ENCODE data around the gene F2. TPM values are rescaled to one million over a fixed set of nuclear protein-coding genes. Genes with fewer than 3 reads are reported as not detected.
"Not testable (repeated sequence)": the region's sequence is repeated elsewhere in the genome, so short reads cannot be mapped to it uniquely, and the experiment has no call there.

F2 gene
- total RNA-seq, 1 experiment from 2014 or later = not detected

- not testable (repeated sequence) for DNase-seq (ENCODE audit: low read depth in 1 of 2, low spot score in 2 of 2); H3K27me3 ChIP-seq (replicated peaks); H3K36me3 ChIP-seq; H3K4me3 ChIP-seq; H3K27ac ChIP-seq; H3K9me3 ChIP-seq (replicated peaks)
- peaks cover 19% of the 10 kb centered on the region for H3K4me1 ChIP-seq (replicated peaks)
Observed at GRCh38 chr11:46717825-46718154, 1.2 kb upstream of the F2 start.

GRCh38 chr11:46718155-46719019, 626 bp upstream of the F2 start:
- Histone ChIP-seq H3K27me3 (replicated peaks) (no peaks in the 10 kb centered on the region), H3K27ac (no peak overlapping the region), H3K9me3 (replicated peaks) (no peaks in the 10 kb centered on the region), H3K36me3 (no peaks in the 10 kb centered on the region), H3K4me1 (replicated peaks) (peaks cover 19% of the 10 kb centered on the region), H3K4me3 (no peak overlapping the region)
- DNase-seq (ENCODE audit: low read depth in 1 of 2, low spot score in 2 of 2) = peak in 1 of 2 experiments; percentile 18

GRCh38 chr11:46719543-46720218, 668 bp downstream of the F2 start:
- DNase-seq (ENCODE audit: low read depth in 1 of 2, low spot score in 2 of 2) = no peak
- no peaks in the 10 kb centered on the region for H3K36me3 ChIP-seq
- H3K27me3 ChIP-seq (replicated peaks) = no peaks in the 10 kb centered on the region
- H3K9me3 ChIP-seq (replicated peaks) = no peaks in the 10 kb centered on the region
- H3K27ac ChIP-seq = no peak overlapping the region
- H3K4me1 ChIP-seq (replicated peaks) = peaks cover 10% of the 10 kb centered on the region
- no peak overlapping the region for H3K4me3 ChIP-seq

- H3K36me3 ChIP-seq = no peaks in the 10 kb centered on the region
- H3K4me3 ChIP-seq = no peak overlapping the region
- H3K9me3 ChIP-seq (replicated peaks) = no peaks in the 10 kb centered on the region
- H3K4me1 ChIP-seq (replicated peaks) = peaks cover 6% of the 10 kb centered on the region
- no peaks in the 10 kb centered on the region for H3K27me3 ChIP-seq (replicated peaks)
- H3K27ac ChIP-seq = no peak overlapping the region
- DNase-seq (ENCODE audit: low read depth in 1 of 2, low spot score in 2 of 2) = no peak
Observed at GRCh38 chr11:46721286-46721685, 2.3 kb downstream of the F2 start.

DNA sequence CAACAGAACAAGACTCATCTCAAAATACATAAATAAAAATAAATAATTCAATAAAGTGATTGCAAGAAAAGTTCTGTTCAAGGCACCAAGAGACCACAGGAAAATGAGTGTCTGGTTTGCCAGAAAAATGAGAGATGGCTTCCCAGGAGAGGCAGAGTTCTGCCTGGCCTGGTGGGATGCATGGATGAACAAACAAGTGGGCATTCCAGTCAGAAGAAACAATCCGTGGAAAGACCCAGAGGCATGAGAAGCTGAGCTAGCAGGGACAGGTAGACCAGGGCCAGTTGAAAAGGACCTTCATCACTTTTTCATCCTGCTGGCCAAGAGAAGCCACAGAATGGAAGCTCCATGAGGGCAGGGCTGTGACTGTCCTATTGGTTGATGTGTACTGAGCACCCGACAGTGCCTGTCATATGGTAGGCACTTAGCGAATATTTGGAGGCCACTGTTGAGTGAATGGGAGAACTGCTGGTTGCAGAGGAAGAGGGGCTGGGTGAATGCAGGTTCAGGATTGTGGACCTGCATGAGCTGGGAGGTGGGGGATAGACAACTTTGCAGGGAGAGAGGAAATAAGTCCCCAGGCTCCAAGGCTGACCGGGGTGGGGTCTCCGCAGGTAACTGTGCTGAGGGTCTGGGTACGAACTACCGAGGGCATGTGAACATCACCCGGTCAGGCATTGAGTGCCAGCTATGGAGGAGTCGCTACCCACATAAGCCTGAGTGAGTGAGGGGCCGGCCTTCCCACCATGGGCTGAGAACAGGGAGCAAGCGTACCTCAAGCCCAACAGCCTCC, 3.7 kb downstream of the F2 start:
- H3K4me3 ChIP-seq = no peak overlapping the region
- H3K27ac ChIP-seq = no peak overlapping the region
- DNase-seq (ENCODE audit: low read depth in 1 of 2, low spot score in 2 of 2) = no peak
- peaks cover 6% of the 10 kb centered on the region for H3K4me1 ChIP-seq (replicated peaks)
- H3K27me3 ChIP-seq (replicated peaks) = no peaks in the 10 kb centered on the region
- no peaks in the 10 kb centered on the region for H3K36me3 ChIP-seq
- H3K9me3 ChIP-seq (replicated peaks) = no peaks in the 10 kb centered on the region

DNA sequence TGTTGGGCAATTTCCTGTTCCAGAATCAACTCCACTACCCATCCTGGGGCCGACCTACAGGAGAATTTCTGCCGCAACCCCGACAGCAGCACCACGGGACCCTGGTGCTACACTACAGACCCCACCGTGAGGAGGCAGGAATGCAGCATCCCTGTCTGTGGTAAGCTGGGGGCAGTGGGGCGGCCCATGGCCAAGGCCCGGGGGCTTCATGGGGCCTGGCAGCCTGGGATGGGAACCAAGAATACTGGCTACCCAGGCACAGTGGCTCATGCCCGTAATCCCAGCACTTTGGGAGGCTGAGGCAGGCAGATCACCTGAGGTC, 4.3 kb downstream of the F2 start:
- peaks cover 2% of the 10 kb centered on the region for H3K4me1 ChIP-seq (replicated peaks)
- H3K9me3 ChIP-seq (replicated peaks) = no peaks in the 10 kb centered on the region
- no peak overlapping the region for H3K4me3 ChIP-seq
- DNase-seq (ENCODE audit: low read depth in 1 of 2, low spot score in 2 of 2) = no peak
- H3K36me3 ChIP-seq = no peaks in the 10 kb centered on the region
- H3K27me3 ChIP-seq (replicated peaks) = no peaks in the 10 kb centered on the region
- H3K27ac ChIP-seq = no peak overlapping the region

- DNase-seq (ENCODE audit: low read depth in 1 of 2, low spot score in 2 of 2) = no peak
Observed at GRCh38 chr11:46724088-46724487, 5.1 kb downstream of the F2 start.

GRCh38 chr11:46725338-46726205, 6.6 kb downstream of the F2 start:
- Histone ChIP-seq H3K9me3 (replicated peaks) (no peaks in the 10 kb centered on the region), H3K4me1 (replicated peaks) (no peaks in the 10 kb centered on the region), H3K27me3 (replicated peaks) (no peaks in the 10 kb centered on the region), H3K4me3 (no peak overlapping the region), H3K27ac (no peak overlapping the region), H3K36me3 (no peaks in the 10 kb centered on the region)
- no peak for DNase-seq (ENCODE audit: low read depth in 1 of 2, low spot score in 2 of 2)

More at GRCh38 chr11:46724088-46724487, 5.1 kb downstream of the F2 start:
- no peak overlapping the region for H3K27ac ChIP-seq
- no peaks in the 10 kb centered on the region for H3K36me3 ChIP-seq
- H3K4me1 ChIP-seq (replicated peaks) = no peaks in the 10 kb centered on the region
- H3K4me3 ChIP-seq = no peak overlapping the region
- H3K9me3 ChIP-seq (replicated peaks) = no peaks in the 10 kb centered on the region
- H3K27me3 ChIP-seq (replicated peaks) = no peaks in the 10 kb centered on the region

- no peak for DNase-seq (ENCODE audit: low read depth in 1 of 2, low spot score in 2 of 2)
- Histone ChIP-seq H3K36me3 (no peaks in the 10 kb centered on the region), H3K9me3 (replicated peaks) (no peaks in the 10 kb centered on the region), H3K27me3 (replicated peaks) (no peaks in the 10 kb centered on the region), H3K4me3 (no peak overlapping the region), H3K27ac (no peak overlapping the region), H3K4me1 (replicated peaks) (no peaks in the 10 kb centered on the region)
Observed at GRCh38 chr11:46726206-46726862, 7.3 kb downstream of the F2 start.

DNA sequence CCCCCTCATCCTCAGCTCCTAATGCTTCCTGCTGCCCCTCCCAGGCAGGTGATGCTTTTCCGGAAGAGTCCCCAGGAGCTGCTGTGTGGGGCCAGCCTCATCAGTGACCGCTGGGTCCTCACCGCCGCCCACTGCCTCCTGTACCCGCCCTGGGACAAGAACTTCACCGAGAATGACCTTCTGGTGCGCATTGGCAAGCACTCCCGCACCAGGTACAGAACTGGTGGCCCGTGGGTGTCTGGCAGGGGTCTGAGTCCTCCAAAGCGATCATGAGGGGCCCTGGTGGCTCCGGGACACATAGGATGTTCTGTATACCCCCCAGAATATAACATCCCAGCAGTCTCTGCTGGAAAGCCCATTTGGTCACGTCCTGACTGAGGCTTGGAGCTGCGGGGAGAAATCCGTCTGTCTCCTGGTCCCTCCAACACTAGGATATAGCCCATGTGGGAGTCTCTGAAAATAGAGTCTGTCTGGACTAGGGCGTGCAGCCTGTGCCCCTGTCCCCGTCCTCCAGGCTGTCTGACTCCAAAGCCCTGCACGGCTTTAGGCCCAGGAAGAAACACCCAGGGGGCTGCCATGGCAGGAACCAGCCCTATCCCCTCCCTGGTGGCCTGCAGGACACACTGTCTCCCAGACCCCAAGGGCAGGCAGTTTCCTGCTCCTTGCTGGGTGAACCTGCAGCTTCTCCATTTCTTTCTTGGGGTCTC, 9.1 kb downstream of the F2 start:
- no peaks in the 10 kb centered on the region for H3K36me3 ChIP-seq
- no peaks in the 10 kb centered on the region for H3K9me3 ChIP-seq (replicated peaks)
- no peaks in the 10 kb centered on the region for H3K27me3 ChIP-seq (replicated peaks)
- no peak for DNase-seq (ENCODE audit: low read depth in 1 of 2, low spot score in 2 of 2)
- no peaks in the 10 kb centered on the region for H3K4me1 ChIP-seq (replicated peaks)
- H3K27ac ChIP-seq = no peak overlapping the region
- H3K4me3 ChIP-seq = no peak overlapping the region

- Histone ChIP-seq H3K4me3 (no peak overlapping the region), H3K27me3 (replicated peaks) (no peaks in the 10 kb centered on the region), H3K9me3 (replicated peaks) (no peaks in the 10 kb centered on the region), H3K27ac (no peak overlapping the region), H3K4me1 (replicated peaks) (no peaks in the 10 kb centered on the region), H3K36me3 (no peaks in the 10 kb centered on the region)
- DNase-seq (ENCODE audit: low read depth in 1 of 2, low spot score in 2 of 2) = no peak
Observed at GRCh38 chr11:46728659-46729040, 9.6 kb downstream of the F2 start.

DNA sequence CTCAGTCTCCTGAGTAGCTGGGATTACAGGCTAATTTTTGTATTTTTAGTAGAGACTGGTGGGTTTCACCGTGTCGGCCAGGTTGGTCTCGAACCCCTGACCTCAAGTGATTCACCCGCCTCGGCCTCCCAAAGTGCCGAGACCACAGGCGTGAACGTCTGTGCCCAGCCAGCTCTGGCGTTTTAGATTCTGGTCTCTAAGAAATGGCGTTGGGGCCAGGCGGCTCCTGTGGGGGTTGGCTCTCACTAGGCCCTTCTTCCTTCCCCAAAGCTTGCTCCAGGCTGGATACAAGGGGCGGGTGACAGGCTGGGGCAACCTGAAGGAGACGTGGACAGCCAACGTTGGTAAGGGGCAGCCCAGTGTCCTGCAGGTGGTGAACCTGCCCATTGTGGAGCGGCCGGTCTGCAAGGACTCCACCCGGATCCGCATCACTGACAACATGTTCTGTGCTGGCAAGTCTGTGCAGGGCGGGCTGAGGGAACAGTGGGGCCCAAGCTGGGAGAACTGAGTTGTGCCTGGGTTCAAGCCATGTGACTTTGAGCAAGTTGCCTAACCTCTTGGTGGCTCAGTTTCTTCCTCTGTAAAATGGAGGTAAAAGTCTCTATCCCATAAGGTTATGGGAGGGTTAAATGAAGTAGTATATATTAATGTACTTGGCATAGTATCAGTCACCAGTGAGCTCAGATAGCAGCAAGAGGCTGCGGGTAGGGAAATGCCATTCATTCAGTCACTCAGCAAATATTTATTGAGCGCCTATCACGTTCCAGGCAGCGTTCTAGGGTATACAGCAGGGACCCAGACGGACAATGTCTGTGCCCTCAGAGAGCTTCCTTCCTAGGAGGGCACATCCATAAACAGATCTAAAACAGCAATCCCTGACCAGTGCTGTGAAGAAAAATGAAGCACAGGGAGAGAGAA, 10.4 kb downstream of the F2 start:
- Histone ChIP-seq H3K27me3 (replicated peaks) (no peaks in the 10 kb centered on the region), H3K27ac (no peak overlapping the region), H3K4me3 (no peak overlapping the region), H3K4me1 (replicated peaks) (no peaks in the 10 kb centered on the region), H3K9me3 (replicated peaks) (no peaks in the 10 kb centered on the region), H3K36me3 (no peaks in the 10 kb centered on the region)
- no peak for DNase-seq (ENCODE audit: low read depth in 1 of 2, low spot score in 2 of 2)

Measured in SJSA1 (cell line).